DND-41 (cell line): ENCODE measurements around the gene AGAP1.

Experiments used
- ATAC-seq: fragments of 200-7000 bp; cut with Tn5 transposase; 3 replicates; pipeline ENCODE4 v1.9.1; 2021; ENCODE audit warnings: low read depth; ENCODE audit not compliant: insufficient read depth
- DNase-seq: peaks from one replicate; pipeline ENCODE4 v3.0.0-alpha.2; 2020
- H2AFZ ChIP-seq: 2 replicates; pipeline ENCODE4 v1.6.0; 2012; ENCODE audit warnings: low read depth, low read length
- H3K27ac ChIP-seq: 2 replicates; pipeline ENCODE4 v1.5.1; 2012; ENCODE audit warnings: low read length, inconsistent platforms
- H3K27me3 ChIP-seq: fragments of 200-600 bp; sonication (generic); 2 replicates; pipeline ENCODE4 v1.6.0; 2012; ENCODE audit warnings: low read length, mild to moderate bottlenecking, inconsistent platforms; ENCODE audit not compliant: insufficient read depth, poor library complexity
- H3K36me3 ChIP-seq: 2 replicates; pipeline ENCODE4 v1.5.1; 2012; ENCODE audit warnings: low read length, inconsistent platforms; ENCODE audit not compliant: insufficient read depth
- H3K4me1 ChIP-seq: 2 replicates; pipeline ENCODE4 v1.5.1; 2012; ENCODE audit warnings: mild to moderate bottlenecking, low read length; ENCODE audit not compliant: insufficient read depth
- H3K4me2 ChIP-seq: 2 replicates; pipeline ENCODE4 v1.6.0; 2012; ENCODE audit warnings: mild to moderate bottlenecking, moderate library complexity, low read length, inconsistent platforms; ENCODE audit not compliant: insufficient read depth
- H3K4me3 ChIP-seq, 2 experiments: fragments of 200-600 bp in 1 of 2; shearing (Covaris generic) in 1 of 2; 2 replicates each; pipeline ENCODE4 v1.5.1; 2012 to 2016; ENCODE audit warnings: inconsistent platforms in 2 of 2, low read length in 2 of 2, mild to moderate bottlenecking in 2 of 2, low read depth in 1 of 2, moderate library complexity in 1 of 2
- H3K79me2 ChIP-seq: 2 replicates; pipeline ENCODE4 v1.6.0; 2012; ENCODE audit warnings: low read length, inconsistent platforms; ENCODE audit not compliant: insufficient read depth
- H3K9ac ChIP-seq: 2 replicates; pipeline ENCODE4 v1.6.0; 2012; ENCODE audit warnings: low read depth, mild to moderate bottlenecking, inconsistent platforms, low read length, moderate library complexity
- H3K9me3 ChIP-seq: 2 replicates; pipeline ENCODE4 v1.5.1; 2012; ENCODE audit warnings: low read length, moderate library complexity, mild to moderate bottlenecking, inconsistent platforms; ENCODE audit not compliant: insufficient read depth, severe bottlenecking
- H4K20me1 ChIP-seq: 2 replicates; pipeline ENCODE4 v1.6.0; 2012; ENCODE audit warnings: low read length; ENCODE audit not compliant: insufficient read depth
- CTCF ChIP-seq: IDR thresholded peaks from 2 replicates; pipeline ENCODE4 v1.5.1; 2012; ENCODE audit warnings: borderline replicate concordance, low read length, moderate library complexity, mild to moderate bottlenecking; ENCODE audit not compliant: poor library complexity, severe bottlenecking; ENCODE audit errors: extremely low read depth
- EZH2 ChIP-seq: IDR thresholded peaks from 3 replicates; pipeline ENCODE4 v1.6.1; 2012; ENCODE audit warnings: borderline replicate concordance, low read depth, mild to moderate bottlenecking, moderate library complexity, low read length, inconsistent platforms; ENCODE audit not compliant: severe bottlenecking

Gene AGAP1

DNA sequence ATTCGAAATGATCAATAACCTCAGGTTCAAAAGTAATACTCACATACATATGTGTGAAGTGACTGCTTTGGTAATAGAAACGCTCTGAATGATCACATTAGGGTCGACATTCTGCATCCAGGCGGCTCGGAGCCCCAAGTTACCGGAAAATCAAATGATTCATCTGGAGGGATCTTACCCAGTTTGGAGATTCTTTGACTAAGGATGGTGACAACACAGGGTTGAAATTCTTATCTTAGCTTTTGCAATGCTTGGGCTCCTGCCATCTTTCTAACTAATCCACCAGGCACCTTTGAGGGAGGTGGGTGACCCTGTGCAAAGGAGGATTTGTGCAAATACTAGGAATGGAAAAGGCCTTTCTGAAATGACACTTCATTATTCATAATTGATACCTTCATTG is 663.5 kb downstream of the AGAP1 start:
- H3K4me2 ChIP-seq, result no peak overlapping the region
- no peaks in the 10 kb centered on the region for H3K36me3 ChIP-seq
- H3K9ac ChIP-seq, result no peak overlapping the region
- DNase-seq, result no peak
- H3K4me3 ChIP-seq, result no peak overlapping the region
- no peak overlapping the region for H3K27ac ChIP-seq
- H3K27me3 ChIP-seq, result no peaks in the 10 kb centered on the region
- no peaks in the 10 kb centered on the region for H3K79me2 ChIP-seq
- H3K4me1 ChIP-seq, result no peaks in the 10 kb centered on the region
- no peaks in the 10 kb centered on the region; the same call in 1 of the 2 replicates for H4K20me1 ChIP-seq
- H3K9me3 ChIP-seq, result peaks cover 6% of the 10 kb centered on the region
- no peak overlapping the region for H2AFZ ChIP-seq
- TF ChIP-seq EZH2 (no peak), CTCF (no peak)
- ATAC-seq, result no peak

DNA sequence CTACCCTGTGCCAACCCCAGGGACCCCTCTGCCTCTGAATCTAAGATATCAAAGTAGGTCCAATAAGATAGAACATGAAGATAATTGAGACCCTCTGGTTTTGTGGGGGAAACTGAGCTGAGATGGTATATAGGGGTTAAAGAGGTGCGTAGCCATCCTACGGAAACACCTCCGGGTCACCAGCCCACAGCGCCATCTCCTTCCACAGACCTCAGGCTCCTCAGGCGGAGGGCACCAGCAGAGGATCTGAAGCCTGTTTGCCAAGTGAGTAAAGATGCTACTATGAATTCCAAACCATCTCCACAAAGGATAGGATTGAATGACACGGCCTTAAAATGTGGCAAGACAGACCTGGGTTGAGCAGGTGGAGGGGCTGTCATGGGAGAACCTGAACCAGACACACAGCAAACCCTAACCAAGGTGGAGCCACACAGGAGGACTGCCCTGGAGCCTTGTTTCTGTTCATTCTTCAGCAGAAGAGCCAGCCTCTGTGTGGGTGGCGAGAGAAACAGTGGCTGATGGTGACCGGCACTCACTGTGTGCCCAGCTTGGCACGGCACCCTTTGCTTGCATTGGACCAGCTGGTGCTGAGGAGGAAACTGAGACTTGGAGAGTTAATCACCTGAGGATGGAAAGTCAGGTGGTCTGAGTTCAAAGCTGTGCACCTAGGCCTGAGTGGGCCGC is 664.1 kb downstream of the AGAP1 start:
- H3K4me2 ChIP-seq, result no peak overlapping the region
- ATAC-seq (no peak), DNase-seq (no peak)
- H3K36me3 ChIP-seq, result no peaks in the 10 kb centered on the region
- H2AFZ ChIP-seq, result no peak overlapping the region
- no peak overlapping the region for H3K27ac ChIP-seq
- no peak overlapping the region for H3K9ac ChIP-seq
- H4K20me1 ChIP-seq, result no peaks in the 10 kb centered on the region; the same call in 1 of the 2 replicates
- H3K27me3 ChIP-seq, result no peaks in the 10 kb centered on the region
- H3K4me3 ChIP-seq, result no peak overlapping the region
- H3K9me3 ChIP-seq, result peaks cover 3% of the 10 kb centered on the region
- H3K4me1 ChIP-seq, result no peaks in the 10 kb centered on the region
- no peaks in the 10 kb centered on the region for H3K79me2 ChIP-seq
- TF ChIP-seq EZH2, result no peak
- TF ChIP-seq CTCF, result no peak

DNA sequence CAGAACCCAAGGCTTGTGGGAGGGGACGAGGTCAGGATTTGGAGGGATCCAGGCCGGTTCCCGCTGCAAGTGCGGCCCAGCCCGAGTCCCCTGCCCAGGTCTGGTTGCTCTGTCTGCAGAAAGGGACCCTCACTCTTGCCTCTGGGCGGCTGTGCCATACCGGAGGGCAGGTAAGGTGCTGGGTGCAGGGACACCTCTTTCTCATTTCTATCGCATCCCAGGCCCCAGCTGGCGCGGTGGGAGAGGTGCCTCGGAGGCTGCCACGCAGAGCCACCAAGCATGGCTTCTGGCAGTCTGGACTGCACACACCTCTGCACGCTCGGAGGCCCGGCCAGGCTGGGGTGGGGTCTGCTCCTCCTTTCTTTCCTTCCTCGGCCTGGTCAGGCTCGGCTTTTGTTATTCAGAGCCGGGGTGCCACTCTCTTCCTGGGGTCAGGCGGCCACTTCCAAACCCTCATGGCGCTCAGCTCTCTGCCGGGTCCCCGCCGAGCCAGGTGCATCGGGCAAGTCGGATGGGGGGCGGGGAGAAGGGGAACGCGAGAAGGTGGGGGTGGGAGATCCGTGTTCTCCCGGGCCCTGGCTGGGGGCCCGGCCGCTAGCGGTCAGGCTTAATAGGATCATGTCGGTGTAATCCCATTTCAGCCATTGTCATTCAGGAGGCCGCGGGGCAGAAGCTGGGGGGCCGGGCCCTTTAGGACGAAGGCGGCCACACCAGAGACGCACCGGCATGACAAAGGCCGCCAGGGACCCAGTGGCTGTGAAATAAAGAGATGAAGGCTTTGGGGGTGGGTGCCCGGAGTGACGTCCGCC is 665.3 kb downstream of the AGAP1 start:
- no peaks in the 10 kb centered on the region for H3K27me3 ChIP-seq
- no peak overlapping the region for H3K4me2 ChIP-seq
- H3K9ac ChIP-seq, result no peak overlapping the region
- no peak overlapping the region for H3K4me3 ChIP-seq
- H3K79me2 ChIP-seq, result no peaks in the 10 kb centered on the region
- ATAC-seq (no peak), DNase-seq (no peak)
- no peaks in the 10 kb centered on the region; the same call in 1 of the 2 replicates for H4K20me1 ChIP-seq
- no peaks in the 10 kb centered on the region for H3K9me3 ChIP-seq
- no peak overlapping the region for H3K27ac ChIP-seq
- H3K36me3 ChIP-seq, result no peaks in the 10 kb centered on the region
- no peak for TF ChIP-seq CTCF
- TF ChIP-seq EZH2, result no peak
- H2AFZ ChIP-seq, result no peak overlapping the region
- no peaks in the 10 kb centered on the region for H3K4me1 ChIP-seq
